ENCODE results near the gene MSGN1. TPM values are rescaled to one million over a fixed set of nuclear protein-coding genes. Genes with fewer than 3 reads are reported as not detected.

The MSGN1 gene
- total and polyA plus RNA-seq, 2 of the 8 experiments (the other 6 are each of a cell fraction or from before 2014, with no cell fraction given): not detected

GRCh38 chr2:17849275-17849674 lies 33.0 kb downstream of the MSGN1 start (continued):
- TF ChIP-seq SIRT6 (IDR thresholded peaks at IDR 0.05; ENCODE audit: low read length): no peak

Measured in H1 (cell line).